SK-N-MC (cell line): Measurements from ENCODE around the gene EIF2S2.
A peak's percentile ranks its signal among the peaks of the same experiment; 100 is the strongest.

Source experiments
- DNase-seq: peaks from one replicate; pipeline ENCODE4 v3.0.0-alpha.2; 2011; ENCODE audit warnings: low read depth, low spot score
- H3K27ac ChIP-seq: fragments of 200-600 bp; sonication (generic); 2 replicates; pipeline ENCODE4 v1.5.1; 2016; ENCODE audit warnings: mixed run types
- H3K36me3 ChIP-seq: fragments of 200-600 bp; sonication (generic); 2 replicates; pipeline ENCODE4 v1.6.1; 2017; ENCODE audit warnings: antibody characterized with exemption, low read length, mixed read lengths; ENCODE audit not compliant: insufficient read depth
- H3K4me3 ChIP-seq: fragments of 200-600 bp; sonication (generic); 2 replicates; pipeline ENCODE4 v1.5.1; 2016
- H3K9ac ChIP-seq: fragments of 200-600 bp; sonication (generic); 2 replicates; pipeline ENCODE4 v1.8.0; 2017; ENCODE audit warnings: mixed run types, mixed read lengths; ENCODE audit not compliant: insufficient read length
- H3K9me3 ChIP-seq: fragments of 200-600 bp; sonication (generic); 2 replicates; pipeline ENCODE4 v1.6.1; 2017; ENCODE audit warnings: low read depth, mild to moderate bottlenecking, antibody characterized with exemption, low read length, moderate library complexity, mixed read lengths
- EZH2 ChIP-seq: fragments of 200-600 bp; sonication (generic); IDR thresholded peaks from one replicate; pipeline ENCODE4 v1.6.1; 2017; ENCODE audit warnings: antibody characterized with exemption
- FOXP2 ChIP-seq: optimal IDR thresholded peaks from 2 replicates; pipeline ENCODE3; 2011; ENCODE audit warnings: mild to moderate bottlenecking, moderate library complexity; ENCODE audit not compliant: insufficient read depth; ENCODE audit errors: extremely low read length, control extremely low read depth
- POLR2AphosphoS5 ChIP-seq: IDR thresholded peaks from 2 replicates; pipeline ENCODE4 v1.6.1; 2012; ENCODE audit warnings: mild to moderate bottlenecking, low read depth, low read length, borderline replicate concordance

EIF2S2 gene

DNA sequence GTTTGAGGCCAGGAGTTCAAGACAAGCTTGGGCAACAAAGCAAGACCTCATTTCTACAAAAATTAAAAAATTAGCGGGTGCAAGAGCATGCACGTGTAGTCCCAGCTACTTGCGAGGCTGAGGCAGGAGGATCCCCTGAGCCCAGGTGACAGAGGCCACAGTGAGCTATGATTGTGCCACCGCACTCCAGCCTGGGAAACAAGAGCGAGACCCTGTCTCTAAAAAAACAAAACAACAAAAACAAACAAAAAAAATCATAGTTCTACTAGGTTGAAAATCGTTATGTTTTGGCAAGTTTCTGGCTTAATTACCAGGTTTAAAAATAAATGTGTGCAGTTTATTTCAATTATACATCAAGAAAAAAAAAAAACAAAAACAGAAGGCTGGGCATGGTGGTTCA is 2.6 kb downstream of the EIF2S2 start:
- DNase-seq: no peak
- H3K9me3 ChIP-seq: no peaks in the 10 kb centered on the region
- no peak overlapping the region for H3K27ac ChIP-seq
- no peak overlapping the region for H3K4me3 ChIP-seq
- no peak overlapping the region for H3K9ac ChIP-seq
- peaks cover 66% of the 10 kb centered on the region for H3K36me3 ChIP-seq
- TF ChIP-seq FOXP2 (no peak), EZH2 (no peak), POLR2AphosphoS5 (no peak)

DNA sequence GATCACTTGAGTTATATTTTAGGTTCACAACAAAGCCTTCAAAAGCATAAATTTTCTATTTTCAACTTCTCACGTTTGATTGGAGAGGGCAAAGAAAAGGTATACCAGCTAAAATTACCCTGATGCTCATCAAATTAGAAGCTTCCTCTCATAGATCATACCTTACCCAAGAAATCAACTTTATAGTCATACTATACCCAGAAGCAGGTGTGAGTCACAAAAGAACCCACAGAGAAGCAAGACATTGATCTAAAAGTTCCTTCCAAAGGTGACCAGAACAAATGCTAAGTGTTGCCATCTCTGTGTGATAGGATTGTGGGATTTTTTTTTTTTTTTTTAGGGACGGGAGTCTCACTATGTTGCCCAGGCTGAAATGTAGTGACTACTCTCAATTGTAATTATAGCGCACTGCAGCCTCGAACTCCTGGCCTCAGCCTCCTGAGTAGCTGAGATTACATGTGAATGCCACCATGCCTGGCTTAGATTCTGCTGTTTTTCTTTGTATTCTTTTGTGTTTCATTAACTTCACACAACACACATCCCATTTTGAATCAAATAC is 3.3 kb downstream of the EIF2S2 start:
- Histone ChIP-seq H3K27ac (no peak overlapping the region), H3K4me3 (peak overlapping the region; percentile 17), H3K9me3 (no peaks in the 10 kb centered on the region), H3K9ac (peak overlapping the region; percentile 9), H3K36me3 (peaks cover 74% of the 10 kb centered on the region)
- TF ChIP-seq EZH2 (no peak), POLR2AphosphoS5 (no peak), FOXP2 (no peak)
- no peak for DNase-seq

DNA sequence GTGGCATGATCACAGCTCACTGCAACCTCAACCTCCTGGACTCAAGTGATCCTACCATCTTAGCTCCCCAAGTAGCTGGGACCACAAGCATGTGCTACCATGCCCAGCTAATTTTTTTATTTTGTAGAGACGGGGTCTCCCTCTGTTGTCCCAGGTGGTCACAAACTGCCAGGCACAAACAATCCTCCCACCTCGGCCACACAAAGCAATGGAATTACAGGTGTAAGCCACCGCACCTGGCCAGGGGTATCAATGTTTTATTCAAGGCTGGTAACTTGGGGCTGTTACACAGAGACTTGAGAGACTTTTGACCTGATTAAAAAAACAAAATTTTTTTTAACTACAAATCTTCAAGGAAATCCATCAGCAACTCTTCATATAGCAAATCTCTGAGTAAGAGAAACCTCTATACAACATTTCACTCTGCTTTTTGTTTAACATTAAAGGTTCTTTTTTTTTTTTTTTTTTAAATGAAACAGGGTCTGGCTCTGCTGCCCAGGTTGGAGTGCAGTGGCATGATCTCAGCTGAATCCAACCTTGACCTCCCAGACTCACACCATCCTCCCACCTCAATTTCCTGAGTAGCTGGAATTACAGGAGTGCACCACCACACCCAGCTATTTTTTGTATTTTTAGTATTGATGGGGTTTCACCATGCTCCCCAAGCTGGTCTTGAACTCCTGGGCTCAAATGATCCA is 5.9 kb downstream of the EIF2S2 start:
- Histone ChIP-seq H3K27ac (no peak overlapping the region), H3K9me3 (no peaks in the 10 kb centered on the region), H3K36me3 (peaks cover 100% of the 10 kb centered on the region), H3K9ac (no peak overlapping the region), H3K4me3 (no peak overlapping the region)
- DNase-seq: no peak
- TF ChIP-seq EZH2: no peak
- TF ChIP-seq FOXP2: no peak
- TF ChIP-seq POLR2AphosphoS5: no peak

DNA sequence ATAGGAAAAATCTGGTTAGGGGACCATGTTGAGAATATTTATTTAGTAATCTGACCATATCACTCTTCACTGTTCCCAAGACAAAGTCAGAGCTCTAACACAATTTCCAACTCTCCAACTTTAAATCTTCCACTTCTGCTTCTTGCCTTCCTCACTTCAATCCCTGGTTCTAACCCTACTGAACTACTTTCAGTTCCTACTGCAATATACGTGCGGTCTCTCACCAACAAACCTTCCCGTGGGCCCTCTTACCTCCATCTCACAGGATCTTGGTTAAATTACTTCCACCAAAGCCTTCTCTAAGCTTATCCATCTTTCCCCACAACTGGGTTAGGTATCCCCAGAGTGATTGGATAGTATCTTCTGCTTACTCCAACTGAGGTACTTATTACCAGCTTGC is 8.0 kb downstream of the EIF2S2 start:
- Histone ChIP-seq H3K36me3 (peaks cover 100% of the 10 kb centered on the region), H3K4me3 (no peak overlapping the region), H3K27ac (no peak overlapping the region), H3K9me3 (no peaks in the 10 kb centered on the region), H3K9ac (no peak overlapping the region)
- TF ChIP-seq POLR2AphosphoS5: no peak
- no peak for TF ChIP-seq EZH2
- TF ChIP-seq FOXP2: no peak
- no peak for DNase-seq

DNA sequence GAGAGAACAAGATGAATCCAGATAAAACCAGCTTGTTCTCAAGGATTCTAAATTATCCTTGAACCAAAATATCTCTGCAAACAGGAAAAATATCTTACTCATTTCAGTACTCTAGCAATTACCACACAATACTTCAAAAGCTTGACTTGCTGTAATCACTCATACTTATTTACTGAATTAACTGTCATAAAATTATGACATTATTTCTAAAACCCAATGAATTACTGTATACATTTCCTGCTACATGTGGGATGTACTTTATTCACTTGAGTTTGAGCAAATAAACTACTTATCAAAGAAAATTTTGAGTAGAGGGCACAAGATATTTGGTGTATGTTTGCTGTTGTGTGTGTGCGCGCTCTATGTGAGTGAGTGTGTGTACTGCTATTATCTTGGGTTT is 9.7 kb downstream of the EIF2S2 start:
- TF ChIP-seq FOXP2 (no peak), EZH2 (no peak), POLR2AphosphoS5 (no peak)
- H3K36me3 ChIP-seq: peaks cover 100% of the 10 kb centered on the region
- no peak overlapping the region for H3K9ac ChIP-seq
- H3K4me3 ChIP-seq: no peak overlapping the region
- H3K9me3 ChIP-seq: no peaks in the 10 kb centered on the region
- H3K27ac ChIP-seq: no peak overlapping the region
- no peak for DNase-seq

DNA sequence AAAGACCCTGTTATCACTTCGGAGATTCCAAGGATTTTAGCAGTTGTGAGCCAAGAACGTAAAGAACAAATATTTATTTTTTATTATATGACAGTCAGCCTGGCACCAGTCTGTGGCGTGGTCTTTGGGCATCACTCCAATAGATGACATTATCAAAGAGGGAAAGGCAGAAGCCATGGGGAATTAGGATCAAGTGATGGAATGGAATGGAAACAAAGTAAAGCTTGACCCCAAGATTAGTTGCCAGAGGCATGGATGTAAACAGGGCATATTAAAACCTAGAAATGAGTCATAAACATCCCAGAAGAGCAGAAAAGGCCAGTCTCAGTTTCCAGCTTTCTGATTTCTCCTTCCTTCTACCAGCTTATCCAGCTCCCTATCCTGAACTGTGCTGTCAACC is 11.5 kb downstream of the EIF2S2 start:
- Histone ChIP-seq H3K9me3 (no peaks in the 10 kb centered on the region), H3K27ac (no peak overlapping the region), H3K36me3 (peaks cover 100% of the 10 kb centered on the region), H3K4me3 (no peak overlapping the region), H3K9ac (no peak overlapping the region)
- DNase-seq: no peak
- no peak for TF ChIP-seq FOXP2

DNA sequence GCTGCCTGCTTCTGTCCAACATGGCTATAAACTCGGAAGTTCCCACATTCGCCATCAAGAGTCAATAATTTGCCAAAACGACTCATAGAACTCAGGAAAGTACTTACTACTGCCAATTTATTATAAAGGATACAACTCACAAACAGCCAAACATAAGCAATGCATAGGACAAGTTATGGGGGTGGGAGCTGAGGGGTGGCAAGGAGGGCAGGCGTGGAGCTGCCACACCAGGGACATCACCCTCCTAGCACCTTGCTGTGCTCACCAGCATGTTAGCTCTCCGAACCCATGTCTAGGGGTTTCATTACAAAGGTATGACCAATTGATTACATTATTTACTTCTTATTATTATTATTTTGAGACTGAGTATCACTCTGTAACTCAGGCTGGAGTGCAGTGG is 12.4 kb downstream of the EIF2S2 start:
- DNase-seq: no peak
- Histone ChIP-seq H3K9me3 (no peaks in the 10 kb centered on the region), H3K27ac (no peak overlapping the region), H3K4me3 (no peak overlapping the region), H3K36me3 (peaks cover 100% of the 10 kb centered on the region), H3K9ac (no peak overlapping the region)
- TF ChIP-seq POLR2AphosphoS5 (no peak), EZH2 (no peak), FOXP2 (no peak)

DNA sequence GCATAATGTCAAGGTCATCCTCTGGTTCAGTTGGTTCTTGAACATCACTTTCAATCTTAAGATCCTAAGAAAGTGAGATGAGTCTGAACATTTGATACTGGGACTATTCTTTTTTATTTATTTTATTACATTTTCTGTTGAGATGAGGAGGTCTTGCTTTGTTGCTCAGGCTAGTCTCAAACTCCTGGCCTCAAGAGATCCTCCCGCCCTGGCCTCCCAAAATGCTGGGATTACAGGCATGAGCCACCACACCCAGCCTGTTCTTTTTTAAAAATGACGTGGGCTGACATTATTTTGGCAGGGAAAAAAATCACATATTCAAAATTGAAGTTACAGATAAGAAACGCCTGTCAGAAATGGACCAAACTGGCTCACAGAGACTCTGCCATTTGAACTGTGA is 13.5 kb downstream of the EIF2S2 start:
- H3K36me3 ChIP-seq: peaks cover 100% of the 10 kb centered on the region
- no peaks in the 10 kb centered on the region for H3K9me3 ChIP-seq
- no peak overlapping the region for H3K9ac ChIP-seq
- H3K4me3 ChIP-seq: no peak overlapping the region
- DNase-seq: no peak
- H3K27ac ChIP-seq: no peak overlapping the region
- TF ChIP-seq FOXP2 (no peak), POLR2AphosphoS5 (no peak), EZH2 (no peak)
